ENCODE results near the gene JKAMP. TPM values are rescaled to one million over a fixed set of nuclear protein-coding genes. Genes with fewer than 3 reads are reported as not detected.

The JKAMP gene
- total RNA-seq, 1 donor from 2014 or later = 57.1 TPM

- TF ChIP-seq, protein P1, sequence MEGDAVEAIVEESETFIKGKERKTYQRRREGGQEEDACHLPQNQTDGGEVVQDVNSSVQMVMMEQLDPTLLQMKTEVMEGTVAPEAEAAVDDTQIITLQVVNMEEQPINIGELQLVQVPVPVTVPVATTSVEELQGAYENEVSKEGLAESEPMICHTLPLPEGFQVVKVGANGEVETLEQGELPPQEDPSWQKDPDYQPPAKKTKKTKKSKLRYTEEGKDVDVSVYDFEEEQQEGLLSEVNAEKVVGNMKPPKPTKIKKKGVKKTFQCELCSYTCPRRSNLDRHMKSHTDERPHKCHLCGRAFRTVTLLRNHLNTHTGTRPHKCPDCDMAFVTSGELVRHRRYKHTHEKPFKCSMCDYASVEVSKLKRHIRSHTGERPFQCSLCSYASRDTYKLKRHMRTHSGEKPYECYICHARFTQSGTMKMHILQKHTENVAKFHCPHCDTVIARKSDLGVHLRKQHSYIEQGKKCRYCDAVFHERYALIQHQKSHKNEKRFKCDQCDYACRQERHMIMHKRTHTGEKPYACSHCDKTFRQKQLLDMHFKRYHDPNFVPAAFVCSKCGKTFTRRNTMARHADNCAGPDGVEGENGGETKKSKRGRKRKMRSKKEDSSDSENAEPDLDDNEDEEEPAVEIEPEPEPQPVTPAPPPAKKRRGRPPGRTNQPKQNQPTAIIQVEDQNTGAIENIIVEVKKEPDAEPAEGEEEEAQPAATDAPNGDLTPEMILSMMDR (conservative IDR thresholded peaks at IDR 0.05; ENCODE audit: low read depth, low read length) = no peak
- DNase-seq (ENCODE audit: low read depth) = no peak
- H3K4me3 ChIP-seq (ENCODE audit: low read depth, low read length) = no peak overlapping the region
These were observed 32.5 kb upstream of the JKAMP start for GRCh38 chr14:59451849-59452248.

DNA sequence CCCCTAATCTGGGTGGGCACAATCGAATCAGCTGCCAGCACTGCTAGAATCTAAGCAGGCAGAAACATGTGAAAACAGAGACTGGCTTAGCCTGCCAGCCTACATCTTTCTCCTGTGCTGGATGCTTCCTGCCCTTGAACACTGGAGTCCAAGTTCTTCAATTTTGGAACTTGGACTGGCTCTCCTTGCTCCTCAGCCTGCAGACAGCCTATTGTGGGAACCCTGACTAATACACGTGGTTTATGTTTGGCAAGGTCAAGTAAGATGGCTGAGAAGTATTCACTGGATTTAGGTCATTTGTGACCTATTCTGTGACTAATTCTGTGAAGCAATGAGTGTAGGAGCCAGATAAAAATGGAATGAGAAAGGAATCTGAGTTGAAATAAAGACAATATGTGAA, 30.2 kb upstream of the JKAMP start:
- DNase-seq (ENCODE audit: low read depth) = peak; percentile 51
- H3K4me3 ChIP-seq (ENCODE audit: low read depth, low read length) = no peak overlapping the region
- TF ChIP-seq, protein P1 (conservative IDR thresholded peaks at IDR 0.05; ENCODE audit: low read depth, low read length) = no peak

GRCh38 chr14:59455411-59455810, 28.9 kb upstream of the JKAMP start:
- no peak overlapping the region for H3K4me3 ChIP-seq (ENCODE audit: low read depth, low read length)
- TF ChIP-seq, protein P1 (conservative IDR thresholded peaks at IDR 0.05; ENCODE audit: low read depth, low read length) = no peak
- no peak for DNase-seq (ENCODE audit: low read depth)

DNA sequence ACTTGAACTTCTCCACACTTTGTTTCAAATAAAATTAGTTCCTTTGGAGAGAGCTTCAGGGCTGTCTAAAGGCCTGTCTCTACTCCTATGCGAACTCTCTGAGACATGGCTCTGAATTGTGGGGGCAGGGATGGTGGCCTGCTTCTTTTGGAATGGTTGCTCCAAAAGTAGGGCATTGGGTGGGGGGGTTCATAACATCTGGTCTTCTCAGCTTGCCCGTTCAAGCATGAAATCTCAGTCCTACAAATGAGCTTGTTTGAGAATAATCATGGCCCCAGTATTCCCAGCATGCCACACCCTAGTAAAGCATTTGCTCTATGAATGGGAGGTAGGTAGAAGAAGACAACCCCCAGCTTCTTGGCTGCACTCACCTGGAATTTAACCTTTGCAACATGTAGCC, 25.8 kb upstream of the JKAMP start:
- no peak for DNase-seq (ENCODE audit: low read depth)
- no peak overlapping the region for H3K4me3 ChIP-seq (ENCODE audit: low read depth, low read length)
- TF ChIP-seq, protein P1 (conservative IDR thresholded peaks at IDR 0.05; ENCODE audit: low read depth, low read length) = no peak

DNA sequence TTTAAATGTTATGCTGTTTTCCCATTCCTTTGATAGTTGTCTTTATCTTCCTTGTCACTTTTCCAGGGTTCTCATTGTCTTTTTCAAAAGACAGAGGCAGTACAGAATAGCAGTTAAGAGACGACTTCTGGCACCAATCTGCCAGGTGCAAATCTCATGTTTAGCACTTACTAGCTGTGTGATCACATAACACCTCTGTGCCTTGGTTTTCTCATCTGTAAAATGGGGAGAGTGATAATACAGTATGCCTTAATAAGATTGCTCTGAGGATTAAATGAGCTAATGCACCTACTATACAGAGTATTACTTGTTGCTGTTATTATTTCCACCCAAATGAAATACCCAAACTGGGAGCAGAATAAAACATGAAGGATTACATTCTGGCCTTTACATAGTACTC, 23.9 kb upstream of the JKAMP start:
- H3K4me3 ChIP-seq (ENCODE audit: low read depth, low read length) = no peak overlapping the region
- DNase-seq (ENCODE audit: low read depth) = no peak
- TF ChIP-seq, protein P1 (conservative IDR thresholded peaks at IDR 0.05; ENCODE audit: low read depth, low read length) = no peak

DNA sequence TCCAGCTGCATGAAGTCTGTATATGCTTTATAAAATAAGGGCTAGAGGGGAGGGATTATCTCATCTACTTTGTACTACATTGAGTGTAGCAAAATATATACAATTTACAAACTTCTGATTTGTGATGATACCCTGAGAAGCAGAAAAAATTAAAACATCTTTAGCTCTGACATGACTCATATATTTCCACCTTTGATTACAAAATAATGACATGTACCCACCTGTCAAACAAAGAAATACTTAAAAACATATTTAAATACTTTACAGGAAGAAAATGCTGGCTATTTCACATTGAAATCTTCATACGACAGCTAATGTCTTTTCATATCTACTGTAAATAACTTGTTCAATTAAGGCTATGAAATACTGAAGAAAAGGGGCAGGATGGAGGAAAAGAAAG, 22.4 kb upstream of the JKAMP start:
- no peak for DNase-seq (ENCODE audit: low read depth)
- no peak overlapping the region for H3K4me3 ChIP-seq (ENCODE audit: low read depth, low read length)
- TF ChIP-seq, protein P1 (conservative IDR thresholded peaks at IDR 0.05; ENCODE audit: low read depth, low read length) = no peak

DNA sequence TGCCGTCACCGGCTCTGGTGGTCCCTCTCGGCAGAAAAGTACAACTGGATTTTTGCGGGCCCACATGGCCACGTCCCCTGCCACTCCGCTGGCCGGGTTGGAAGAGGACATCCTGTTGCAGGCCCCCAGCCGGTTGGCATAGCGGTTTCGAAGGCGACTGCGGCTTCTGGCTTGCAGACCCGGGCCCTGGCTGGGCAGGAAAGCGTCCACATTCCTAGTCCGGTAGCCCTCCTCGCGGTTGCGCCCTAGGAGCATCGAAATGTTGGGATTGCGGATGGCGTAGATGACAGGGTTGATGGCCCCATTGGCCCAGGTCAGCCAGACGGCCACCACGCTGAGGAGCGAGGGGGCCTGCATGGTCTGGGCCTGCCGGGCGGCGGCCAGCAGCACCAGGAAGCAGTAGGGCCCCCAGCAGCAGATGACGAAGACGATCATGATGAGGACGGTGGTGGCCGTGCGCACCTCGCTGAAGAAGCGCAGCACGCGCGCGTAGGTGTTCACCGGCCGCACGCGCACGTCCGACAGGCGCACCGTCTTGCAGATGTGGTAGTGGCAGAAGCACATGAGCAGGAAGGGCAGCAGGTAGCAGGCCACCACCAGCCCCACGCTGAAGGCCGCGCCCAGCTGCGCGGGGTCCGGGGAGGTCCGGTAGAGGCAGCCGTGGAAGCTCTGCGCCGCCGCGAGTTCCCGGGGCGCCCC, 20.4 kb upstream of the JKAMP start:
- H3K4me3 ChIP-seq (ENCODE audit: low read depth, low read length) = peak overlapping the region; percentile 52
- TF ChIP-seq, protein P1 (conservative IDR thresholded peaks at IDR 0.05; ENCODE audit: low read depth, low read length) = no peak
- DNase-seq (ENCODE audit: low read depth) = no peak
